CD4-positive, alpha-beta T cell treated with Interleukin-10 for 1 hour (primary cell): Measurements from ENCODE around the gene DLG5.

Experiments used
- DNase-seq: peaks from one replicate; pipeline ENCODE4 v3.0.0-alpha.2; 2020

DLG5 gene

GRCh38 chr10:77863446-77863845 is 63.1 kb downstream of the DLG5 start:
- DNase-seq: no peak

- DNase-seq: no peak
Observed at GRCh38 chr10:77862595-77862994, 64.0 kb downstream of the DLG5 start.

DNA sequence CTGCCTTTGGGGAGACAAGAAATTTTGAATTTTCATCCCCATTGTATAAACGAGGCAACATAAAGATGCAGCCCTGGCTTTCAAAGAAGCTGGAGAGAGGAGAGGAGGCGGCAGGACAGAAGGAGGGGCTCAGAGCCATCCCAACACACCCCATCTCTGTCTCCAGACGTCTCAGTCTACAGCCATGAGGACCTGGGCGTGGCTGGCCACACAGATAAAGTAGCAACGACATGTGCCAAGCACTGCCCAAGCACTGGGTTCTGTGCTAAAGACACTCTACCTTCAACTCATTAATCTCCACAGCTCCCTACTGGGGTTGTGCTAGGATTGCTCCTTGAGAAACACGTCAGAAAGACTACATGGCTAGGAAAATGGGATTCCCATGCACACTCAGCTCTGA is 65.2 kb downstream of the DLG5 start:
- DNase-seq: no peak

DNA sequence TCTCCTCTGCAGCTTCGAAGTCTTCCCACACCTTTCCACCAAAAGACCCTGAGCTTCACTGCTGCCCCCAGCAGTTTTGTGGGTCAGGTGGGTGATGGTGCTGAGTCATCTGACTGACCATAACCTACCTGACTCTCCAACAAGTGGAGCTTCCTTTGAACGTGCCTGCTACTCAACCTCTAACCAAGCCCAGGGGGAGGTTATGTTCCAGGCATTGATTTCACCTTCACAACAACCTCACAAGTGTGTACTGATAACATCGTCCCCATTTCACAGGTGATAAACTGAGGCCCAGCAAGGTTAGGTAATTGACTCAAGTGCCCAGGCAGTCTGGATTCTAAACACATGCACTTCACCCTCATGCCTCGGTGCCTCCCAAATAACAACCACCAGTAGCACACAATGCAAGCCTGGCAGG is 66.7 kb downstream of the DLG5 start:
- DNase-seq: no peak

DNA sequence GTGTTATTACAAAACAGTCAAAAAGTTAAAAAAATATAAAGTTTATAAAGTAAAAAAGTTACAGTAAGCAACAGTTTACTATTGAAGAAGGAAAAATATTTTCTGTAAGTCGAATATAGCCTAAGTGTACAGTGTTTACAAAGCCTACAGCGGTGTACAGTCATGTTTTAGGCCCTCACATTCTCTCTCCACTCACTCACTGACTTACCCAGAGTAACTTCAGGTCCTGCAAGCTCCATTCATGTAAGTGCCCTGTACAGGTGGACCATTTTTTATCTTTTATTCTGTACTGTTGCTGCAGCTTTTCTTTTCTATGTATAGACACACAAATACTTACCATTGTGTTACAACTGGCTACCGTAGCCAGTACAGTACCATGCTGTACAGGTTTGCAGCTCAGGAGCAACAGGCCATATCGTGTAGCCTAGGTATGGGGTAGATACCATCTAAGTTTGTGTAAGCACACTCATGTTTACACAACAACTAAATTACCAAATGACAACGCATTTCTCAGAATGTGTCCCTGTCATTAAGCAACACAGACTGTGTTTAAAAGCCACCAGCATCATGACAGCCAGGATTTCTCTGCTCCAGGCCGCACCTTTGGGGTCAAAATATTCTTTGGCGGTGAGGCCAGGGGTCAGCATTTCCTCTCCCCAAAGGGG is 67.2 kb downstream of the DLG5 start:
- DNase-seq: no peak

DNA sequence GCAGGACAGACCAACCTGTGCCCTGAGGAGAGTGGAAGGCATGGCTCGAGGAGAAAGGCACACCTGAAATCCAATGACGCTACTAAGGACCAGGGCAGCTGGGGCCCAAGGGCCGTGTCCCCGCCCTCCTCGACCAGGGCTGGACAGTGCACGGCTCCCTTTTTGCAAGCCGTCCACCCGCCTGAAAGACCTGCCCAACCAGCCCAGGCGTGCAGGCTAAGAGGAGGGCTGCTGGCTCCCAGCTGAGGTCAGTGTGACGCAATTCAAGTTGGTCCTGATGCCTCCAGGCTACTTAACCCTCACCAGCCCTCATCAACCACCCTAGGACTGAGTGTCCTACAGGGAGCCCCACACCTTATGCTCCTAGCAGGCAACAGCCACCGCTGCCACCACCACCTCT is 69.3 kb downstream of the DLG5 start:
- DNase-seq: no peak

DNA sequence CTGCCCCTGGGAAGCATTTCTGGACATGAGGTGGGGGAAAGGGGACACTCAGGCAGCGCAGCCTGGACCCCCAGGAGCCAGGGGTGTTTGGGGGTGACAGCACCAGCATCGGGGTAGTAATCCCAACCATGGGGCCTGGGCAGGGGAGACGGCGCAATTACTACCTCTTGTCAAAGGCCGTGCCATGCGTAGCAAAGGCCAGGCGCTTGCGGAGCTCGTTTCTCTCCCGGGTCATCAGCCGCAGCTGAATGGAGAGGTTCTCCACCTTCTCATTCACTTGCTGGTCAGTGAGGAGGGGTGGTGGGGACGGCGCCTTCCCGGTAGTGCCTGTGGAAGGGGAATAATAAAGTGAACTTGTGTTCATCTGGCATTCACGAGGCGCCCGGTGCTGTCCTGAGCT is 70.0 kb downstream of the DLG5 start:
- no peak for DNase-seq

DNA sequence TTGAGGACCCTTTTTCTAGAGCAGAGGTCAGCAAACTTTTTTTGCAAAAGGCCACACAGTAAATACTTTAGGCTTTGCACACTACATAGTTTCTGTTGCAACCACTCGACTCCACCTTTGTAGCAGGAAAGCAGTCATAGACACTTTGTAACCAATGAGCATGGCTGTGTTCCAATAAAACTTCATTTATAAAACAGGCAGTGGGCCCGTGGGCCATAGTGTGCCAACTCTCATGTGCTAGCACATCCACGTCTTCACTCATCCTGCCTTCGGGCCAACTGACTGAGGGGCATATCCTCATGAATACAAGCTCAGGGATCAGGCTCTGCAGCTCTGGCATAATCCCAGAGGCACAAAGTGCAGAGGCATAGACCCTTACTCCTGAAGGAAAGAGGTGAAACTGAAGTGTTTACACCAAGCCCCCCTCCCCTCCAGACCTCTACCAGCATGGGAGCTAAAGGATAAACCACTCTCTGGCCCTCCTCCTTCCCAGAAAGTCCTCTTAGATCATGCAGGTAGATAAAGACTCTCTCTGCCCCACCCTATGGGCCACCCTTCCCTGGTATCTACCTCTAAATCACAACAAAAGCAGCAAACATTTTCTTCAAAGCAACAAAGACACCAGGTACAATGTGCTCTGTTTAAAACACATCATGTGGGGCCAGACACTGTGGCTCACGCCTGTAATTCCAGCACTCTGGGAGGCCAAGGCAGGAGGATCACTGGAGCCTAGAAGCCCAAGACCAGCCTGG is 71.0 kb downstream of the DLG5 start:
- DNase-seq: no peak

GRCh38 chr10:77854115-77854514 is 72.4 kb downstream of the DLG5 start:
- no peak for DNase-seq

DNA sequence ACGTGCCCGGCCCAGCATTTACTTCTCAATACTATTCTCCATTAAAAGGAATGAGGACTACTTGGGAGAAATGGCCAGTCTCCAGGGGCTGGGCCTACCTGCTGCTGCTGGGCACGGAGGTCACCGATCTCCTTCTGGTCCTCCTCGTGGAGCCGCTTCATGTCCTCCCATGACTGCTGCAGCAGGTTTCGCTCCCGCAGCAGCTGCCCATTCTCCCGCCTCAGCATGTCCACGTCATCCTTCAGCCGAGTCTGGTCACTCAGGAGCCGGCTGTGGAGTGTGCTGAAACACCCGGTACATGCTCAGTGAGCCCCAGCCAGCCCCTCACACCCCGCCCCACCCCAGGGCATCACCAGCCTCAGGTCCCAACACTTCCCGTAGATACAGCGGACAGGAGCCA is 73.3 kb downstream of the DLG5 start:
- no peak for DNase-seq

GRCh38 chr10:77850620-77851231 is 75.8 kb downstream of the DLG5 start:
- no peak for DNase-seq

DNA sequence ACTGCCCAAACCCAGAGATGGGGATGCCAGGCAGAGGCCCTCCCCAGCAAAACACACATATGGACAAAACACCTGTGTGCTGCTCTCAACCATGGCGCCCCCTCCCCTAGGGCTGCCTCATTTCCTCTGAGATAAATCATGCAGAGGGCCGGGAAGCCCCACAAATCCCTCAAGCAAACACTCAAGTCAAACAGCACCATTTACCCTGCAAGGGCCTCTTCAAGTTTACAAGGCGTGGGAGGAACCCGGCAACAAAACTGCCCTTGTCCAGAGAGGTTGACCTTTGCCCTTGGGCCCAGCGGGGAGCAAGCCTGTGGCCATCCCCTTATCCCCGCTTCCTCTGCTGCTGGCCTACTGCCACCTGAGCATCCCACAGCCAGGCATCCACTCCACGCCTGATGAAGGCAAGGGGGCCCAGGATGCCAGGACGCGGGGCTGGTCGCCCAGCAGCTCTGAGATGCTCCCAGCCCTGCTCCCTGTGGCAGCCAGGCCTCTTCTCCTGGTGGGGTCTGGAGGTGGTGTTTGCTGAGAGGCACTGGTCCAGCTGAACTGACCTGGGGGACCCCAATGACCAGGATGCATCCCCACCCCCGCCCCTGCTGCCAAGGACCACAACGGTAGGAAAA is 77.4 kb downstream of the DLG5 start:
- DNase-seq: no peak

GRCh38 chr10:77846718-77847311 is 79.7 kb downstream of the DLG5 start:
- peak; percentile 62 for DNase-seq

DNA sequence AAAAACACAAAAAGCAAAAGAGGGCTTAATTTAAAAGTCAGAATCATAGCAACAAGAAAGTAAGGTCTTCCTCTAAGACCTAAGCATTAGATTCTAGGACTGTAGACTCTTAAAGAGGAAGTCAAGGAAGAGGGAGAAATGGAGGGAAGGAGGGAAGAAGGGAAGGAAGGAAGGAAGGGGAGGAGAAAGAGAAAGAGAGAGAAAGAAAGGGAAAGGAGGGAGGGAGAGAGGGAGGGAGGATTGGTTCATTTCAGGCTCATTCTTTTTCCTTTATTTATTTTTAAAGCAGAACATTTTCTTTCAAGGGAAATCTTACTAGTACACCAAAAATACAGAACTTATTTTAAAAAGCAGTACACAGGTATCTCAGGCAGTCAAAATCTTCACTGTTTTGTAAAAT is 81.1 kb downstream of the DLG5 start:
- no peak for DNase-seq

GRCh38 chr10:77844713-77845445 is 81.7 kb downstream of the DLG5 start:
- no peak for DNase-seq

DNA sequence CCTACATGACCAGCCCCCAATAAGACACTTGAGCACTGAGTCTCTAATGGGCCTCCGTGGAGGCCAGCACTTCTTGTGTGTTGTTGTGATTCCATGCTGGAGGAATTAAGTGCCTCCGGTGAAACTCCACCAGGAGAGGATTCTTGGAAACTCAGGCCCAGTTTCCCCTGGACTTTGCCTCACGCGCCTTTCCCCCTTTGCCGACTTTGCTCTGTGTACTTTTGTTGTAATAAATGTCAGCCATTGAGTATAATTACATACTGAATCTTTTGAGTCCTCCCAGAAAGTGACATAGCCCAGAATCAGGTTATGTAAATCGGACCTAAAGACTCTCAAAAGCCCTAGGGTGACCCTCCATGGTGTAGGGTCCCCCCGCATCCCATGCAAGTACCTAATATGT is 82.4 kb downstream of the DLG5 start:
- no peak for DNase-seq

DNA sequence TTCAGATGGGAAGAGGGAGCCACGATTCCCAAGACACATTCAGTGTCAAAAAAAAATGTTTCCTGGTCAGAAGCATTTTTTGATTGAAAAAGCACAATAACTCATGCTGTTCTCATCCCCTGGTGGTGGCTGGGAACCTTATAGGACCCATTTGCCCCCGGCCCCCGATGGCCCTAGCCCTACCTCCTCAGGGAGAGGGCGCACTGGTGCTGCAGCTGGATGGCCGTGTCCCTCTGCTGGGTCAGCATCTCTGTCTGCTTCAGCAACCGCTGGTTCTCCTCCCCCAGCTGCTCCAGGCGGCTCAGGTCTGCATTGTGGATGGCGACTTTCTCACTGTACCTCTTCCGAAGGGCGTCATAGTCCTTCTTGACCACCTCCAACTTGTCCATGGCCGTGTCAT is 83.3 kb downstream of the DLG5 start:
- DNase-seq: no peak

DNA sequence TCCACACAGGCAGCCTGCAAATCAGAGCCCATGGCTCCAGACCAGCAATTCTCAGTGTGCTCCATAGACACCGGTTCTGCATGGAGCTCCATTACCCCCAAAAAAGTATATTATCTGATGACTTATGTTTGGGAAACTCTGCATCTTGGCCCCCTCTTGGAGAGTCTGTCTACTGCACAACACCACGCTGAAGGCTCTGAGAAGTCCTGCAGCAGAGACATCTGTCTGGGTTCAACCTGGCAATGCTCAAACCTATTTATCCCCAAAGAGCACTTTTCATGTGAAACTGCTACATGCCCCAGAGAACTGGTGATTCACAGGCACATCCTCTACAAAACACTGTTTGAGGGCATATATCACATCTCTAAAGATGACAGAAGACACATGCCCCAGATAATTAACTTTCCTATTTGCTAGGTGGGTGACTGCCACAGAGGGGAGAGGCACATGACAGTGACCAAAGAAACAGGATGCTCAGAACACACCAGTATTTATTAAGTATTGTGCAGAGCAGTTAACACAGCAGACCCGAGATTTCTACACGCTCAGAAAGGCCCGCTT is 83.8 kb downstream of the DLG5 start:
- no peak for DNase-seq

DNA sequence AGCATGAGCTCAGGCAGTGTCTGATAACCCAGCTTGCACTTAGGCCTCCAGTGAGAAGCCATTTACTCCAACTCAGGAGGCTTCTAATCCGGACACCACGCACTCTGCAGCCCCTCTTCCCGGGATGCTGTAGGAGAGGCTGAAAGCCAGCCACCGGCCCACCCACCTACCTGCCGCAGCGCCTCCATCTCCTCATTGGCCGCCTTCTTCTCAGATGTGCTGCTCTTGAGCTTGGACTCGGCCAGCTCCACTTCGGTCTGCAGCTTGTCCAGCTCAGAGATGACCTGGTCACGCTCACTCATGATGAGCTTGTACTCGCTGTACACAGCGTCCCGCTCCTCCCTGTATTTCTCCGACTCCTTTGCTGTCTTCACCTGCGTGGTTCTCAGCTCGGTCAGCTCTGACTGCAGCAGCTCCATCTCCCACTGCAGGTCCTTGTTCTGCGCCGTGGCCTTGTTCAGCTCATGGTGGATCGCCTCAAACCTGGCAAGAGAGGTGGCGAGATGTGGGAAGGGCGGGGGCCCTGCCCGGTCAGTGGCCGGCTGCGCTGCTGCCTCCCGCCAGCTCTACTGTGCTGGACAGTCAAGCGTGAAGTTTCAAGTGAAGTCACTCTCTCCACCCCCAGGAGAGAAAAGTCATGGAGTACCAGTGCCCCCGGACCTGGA is 84.7 kb downstream of the DLG5 start:
- no peak for DNase-seq

DNA sequence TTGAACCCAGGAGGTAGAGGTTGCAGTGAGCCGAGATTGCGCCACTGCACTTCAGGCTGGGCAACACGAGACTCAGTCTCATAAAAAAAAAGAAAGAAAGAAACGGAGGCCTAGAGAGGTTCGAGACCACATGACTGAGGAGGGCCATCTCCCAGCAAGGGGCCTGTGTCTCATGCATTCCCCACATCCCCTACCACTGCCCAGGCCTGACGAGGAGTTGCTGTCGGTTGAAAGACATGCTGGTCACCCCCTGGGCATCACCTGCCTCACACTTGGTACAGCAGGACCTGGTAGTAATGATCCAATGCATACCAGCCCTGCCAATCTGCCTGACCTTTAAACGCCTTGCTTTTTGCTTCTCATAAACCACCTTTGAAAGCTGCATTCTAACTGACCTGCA is 85.9 kb downstream of the DLG5 start:
- no peak for DNase-seq

DNA sequence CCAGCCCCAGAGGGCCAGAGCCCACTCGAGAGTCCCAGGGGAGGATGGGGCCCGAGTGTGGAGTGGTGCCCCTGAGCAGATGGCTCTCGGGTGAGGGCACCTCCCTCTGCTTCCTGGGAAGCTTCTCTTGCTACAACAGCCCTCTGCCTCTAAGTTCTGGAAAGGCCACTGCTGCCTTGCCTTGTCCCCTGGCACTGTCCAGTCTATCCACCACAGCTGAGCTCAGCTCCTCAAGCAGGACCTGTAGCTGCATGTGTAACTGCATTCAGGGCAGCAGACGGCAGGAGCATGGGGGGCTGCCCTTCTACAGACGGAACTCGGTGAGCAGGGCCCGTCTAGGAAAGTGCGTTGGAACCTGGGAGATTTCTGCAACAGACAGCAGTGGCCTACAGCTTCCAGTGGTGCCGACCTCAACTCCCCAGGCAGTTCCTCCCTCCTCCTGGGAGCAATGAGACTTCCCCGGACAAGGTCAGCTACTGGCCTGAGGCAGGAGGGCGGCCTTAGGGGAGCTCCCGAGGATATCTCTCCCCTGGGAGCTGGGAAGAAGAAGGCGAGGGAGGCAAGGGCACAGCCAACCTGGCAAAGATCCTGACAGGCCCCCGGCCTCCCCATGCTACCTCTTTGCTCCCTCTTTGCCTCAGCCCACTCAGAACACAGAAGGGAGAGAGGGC is 88.5 kb downstream of the DLG5 start:
- no peak for DNase-seq
